ENCODE results near the gene AGR2. TPM values are rescaled to one million over a fixed set of nuclear protein-coding genes. Genes with fewer than 3 reads are reported as not detected.

The AGR2 gene
- total and polyA plus RNA-seq, 2 of the 4 experiments (the other 2 are of a cell fraction) = not detected

DNA sequence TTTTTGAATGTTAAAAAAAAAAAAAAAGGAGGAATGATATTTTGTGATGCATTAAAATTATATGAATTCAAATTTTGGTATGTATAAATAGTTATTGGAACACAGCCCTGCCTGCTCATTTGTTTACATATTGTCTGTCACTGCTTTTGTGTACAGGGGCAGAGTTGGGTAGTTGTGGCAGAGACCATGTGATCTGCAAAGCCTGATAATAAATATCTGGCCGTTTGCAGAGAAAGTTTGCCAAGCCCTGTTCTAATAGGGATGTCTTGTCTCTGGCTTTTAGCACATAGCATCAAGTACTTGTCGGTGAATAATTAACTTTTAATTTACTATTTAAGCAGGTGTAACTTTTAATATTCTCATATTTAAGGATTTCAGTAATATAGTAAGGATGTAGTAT lies 31.5 kb downstream of the AGR2 start:
- Histone ChIP-seq H3K4me2 (ENCODE audit: low read depth, low read length) (no peak overlapping the region), H3K36me3 (ENCODE audit: control insufficient read depth, insufficient read depth, low read length) (no peaks in the 10 kb centered on the region), H4K8ac (ENCODE audit: low read depth in 2 of 2, low read length in 2 of 2) (no peak overlapping the region), H3K56ac (ENCODE audit: extremely low read depth, insufficient read depth, low read length) (no peak overlapping the region), H3K4me1 (ENCODE audit: control insufficient read depth, insufficient read depth, low read length) (no peaks in the 10 kb centered on the region), H2AK9ac (replicated peaks; ENCODE audit: low read depth, low read length, poor library complexity) (no peak overlapping the region), H3K4me3 (ENCODE audit: insufficient read depth, low read depth, low read length) (no peak overlapping the region), H2BK5ac (ENCODE audit: low read depth, low read length, poor library complexity, severe bottlenecking) (no peak overlapping the region), H4K20me1 (ENCODE audit: insufficient read depth, low read length) (no peaks in the 10 kb centered on the region), H3K9ac (ENCODE audit: low read depth, low read length) (no peak overlapping the region), H2BK15ac (ENCODE audit: low read depth, low read length) (no peak overlapping the region), H3K4ac (ENCODE audit: low read depth, low read length) (no peak overlapping the region), H3K9me1 (ENCODE audit: insufficient read depth, low read length) (no peaks in the 10 kb centered on the region), H3K27me3 (ENCODE audit: control insufficient read depth, insufficient read depth, low read length) (no peaks in the 10 kb centered on the region), H4K91ac (ENCODE audit: insufficient read depth, low read depth, low read length) (no peak overlapping the region), H3K18ac (ENCODE audit: low read depth, low read length) (no peak overlapping the region), H2AFZ (replicated peaks; ENCODE audit: low read length, poor library complexity) (no peak overlapping the region), H2AK5ac (ENCODE audit: low read depth, low read length) (no peak overlapping the region), H3K27ac (ENCODE audit: insufficient read depth, low read length) (no peak overlapping the region), H2BK120ac (ENCODE audit: low read depth, low read length) (no peak overlapping the region), H3K14ac (replicated peaks; ENCODE audit: low read depth, low read length) (no peak overlapping the region; the same call in 1 of the 2 replicates), H3K23ac (ENCODE audit: low read depth, low read length) (no peak overlapping the region), H2BK20ac (ENCODE audit: low read depth, low read length) (no peak overlapping the region), H3K9me3 (ENCODE audit: control insufficient read depth, insufficient read depth, low read length) (no peaks in the 10 kb centered on the region), H3K79me1 (ENCODE audit: low read depth in 1 of 2, low read length in 2 of 2) (no peaks in the 10 kb centered on the region), H4K5ac (ENCODE audit: low read depth, low read length) (no peak overlapping the region)
- dilution Hi-C loops (cut with HindIII; ENCODE audit: low sequenced_read_pairs, unreplicated experiment) (no loop called here), intact Hi-C loops (cut with micrococcal nuclease) (no loop called here), in situ Hi-C loops (cut with MboI; ENCODE audit: low sequenced_read_pairs) (no loop called here)
- ChIA-PET CTCF (no interaction called here), POLR2A (ENCODE audit: unreplicated experiment) (no interaction called here)
- no peak for DNase-seq
- no TSS peak for BruUV-seq (replicated peaks)
- no peak for ATAC-seq (ENCODE audit: low read depth)
- WGBS, 2 experiments (ENCODE audit: extremely low coverage in 2 of 2, insufficient read length in 1 of 2) = no CpG with 5 or more reads among the region's 2 CpGs
- no peak for TF ChIP-seq MAFK (IDR thresholded peaks at IDR 0.05; ENCODE audit: low read depth, low read length)
- no peak for TF ChIP-seq POLR2A (IDR thresholded peaks at IDR 0.05; ENCODE audit: low read depth, low read length)
- TF ChIP-seq RAD21 (IDR thresholded peaks at IDR 0.05; ENCODE audit: low read length) = no peak
- no peak for TF ChIP-seq RCOR1 (IDR thresholded peaks at IDR 0.05; ENCODE audit: insufficient replicate concordance, low read length)
- no peak for TF ChIP-seq CHD1 (IDR thresholded peaks at IDR 0.05; ENCODE audit: low read depth, low read length)
- TF ChIP-seq RFX5 (IDR thresholded peaks at IDR 0.05; ENCODE audit: low read depth, low read length) = no peak
- no peak for TF ChIP-seq FOS (IDR thresholded peaks at IDR 0.05; ENCODE audit: low read depth, low read length)
- TF ChIP-seq MXI1 (IDR thresholded peaks at IDR 0.05; ENCODE audit: borderline replicate concordance, low read depth, low read length) = no peak
- TF ChIP-seq CEBPB (IDR thresholded peaks at IDR 0.05; ENCODE audit: low read depth, low read length) = no peak
- TF ChIP-seq SMC3 (IDR thresholded peaks at IDR 0.05; ENCODE audit: low read depth, low read length) = no peak
- TF ChIP-seq NFE2L2 (IDR thresholded peaks at IDR 0.05; ENCODE audit: low read depth, low read length) = no peak
- TF ChIP-seq, protein P1, sequence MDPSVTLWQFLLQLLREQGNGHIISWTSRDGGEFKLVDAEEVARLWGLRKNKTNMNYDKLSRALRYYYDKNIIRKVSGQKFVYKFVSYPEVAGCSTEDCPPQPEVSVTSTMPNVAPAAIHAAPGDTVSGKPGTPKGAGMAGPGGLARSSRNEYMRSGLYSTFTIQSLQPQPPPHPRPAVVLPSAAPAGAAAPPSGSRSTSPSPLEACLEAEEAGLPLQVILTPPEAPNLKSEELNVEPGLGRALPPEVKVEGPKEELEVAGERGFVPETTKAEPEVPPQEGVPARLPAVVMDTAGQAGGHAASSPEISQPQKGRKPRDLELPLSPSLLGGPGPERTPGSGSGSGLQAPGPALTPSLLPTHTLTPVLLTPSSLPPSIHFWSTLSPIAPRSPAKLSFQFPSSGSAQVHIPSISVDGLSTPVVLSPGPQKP (IDR thresholded peaks at IDR 0.05; ENCODE audit: borderline replicate concordance, low read depth, low read length) = no peak
- no peak for TF ChIP-seq MAZ (IDR thresholded peaks at IDR 0.05; ENCODE audit: borderline replicate concordance, low read depth, low read length)
- TF ChIP-seq, protein P2, sequence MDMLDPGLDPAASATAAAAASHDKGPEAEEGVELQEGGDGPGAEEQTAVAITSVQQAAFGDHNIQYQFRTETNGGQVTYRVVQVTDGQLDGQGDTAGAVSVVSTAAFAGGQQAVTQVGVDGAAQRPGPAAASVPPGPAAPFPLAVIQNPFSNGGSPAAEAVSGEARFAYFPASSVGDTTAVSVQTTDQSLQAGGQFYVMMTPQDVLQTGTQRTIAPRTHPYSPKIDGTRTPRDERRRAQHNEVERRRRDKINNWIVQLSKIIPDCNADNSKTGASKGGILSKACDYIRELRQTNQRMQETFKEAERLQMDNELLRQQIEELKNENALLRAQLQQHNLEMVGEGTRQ (IDR thresholded peaks at IDR 0.05; ENCODE audit: low read depth, low read length) = no peak
- TF ChIP-seq, protein P3, sequence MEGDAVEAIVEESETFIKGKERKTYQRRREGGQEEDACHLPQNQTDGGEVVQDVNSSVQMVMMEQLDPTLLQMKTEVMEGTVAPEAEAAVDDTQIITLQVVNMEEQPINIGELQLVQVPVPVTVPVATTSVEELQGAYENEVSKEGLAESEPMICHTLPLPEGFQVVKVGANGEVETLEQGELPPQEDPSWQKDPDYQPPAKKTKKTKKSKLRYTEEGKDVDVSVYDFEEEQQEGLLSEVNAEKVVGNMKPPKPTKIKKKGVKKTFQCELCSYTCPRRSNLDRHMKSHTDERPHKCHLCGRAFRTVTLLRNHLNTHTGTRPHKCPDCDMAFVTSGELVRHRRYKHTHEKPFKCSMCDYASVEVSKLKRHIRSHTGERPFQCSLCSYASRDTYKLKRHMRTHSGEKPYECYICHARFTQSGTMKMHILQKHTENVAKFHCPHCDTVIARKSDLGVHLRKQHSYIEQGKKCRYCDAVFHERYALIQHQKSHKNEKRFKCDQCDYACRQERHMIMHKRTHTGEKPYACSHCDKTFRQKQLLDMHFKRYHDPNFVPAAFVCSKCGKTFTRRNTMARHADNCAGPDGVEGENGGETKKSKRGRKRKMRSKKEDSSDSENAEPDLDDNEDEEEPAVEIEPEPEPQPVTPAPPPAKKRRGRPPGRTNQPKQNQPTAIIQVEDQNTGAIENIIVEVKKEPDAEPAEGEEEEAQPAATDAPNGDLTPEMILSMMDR (conservative IDR thresholded peaks at IDR 0.05; ENCODE audit: low read depth, low read length) = no peak
- TF ChIP-seq BHLHE40 (IDR thresholded peaks at IDR 0.05; ENCODE audit: low read depth, low read length) = no peak
